GM12801 (cell line): ENCODE data around the gene INSR.

Source experiments
- CTCF ChIP-seq: IDR thresholded peaks from one replicate; pipeline ENCODE4 v1.5.1; 2011; ENCODE audit warnings: control low read depth; ENCODE audit not compliant: insufficient read length; ENCODE audit errors: extremely low read depth

INSR gene

GRCh38 chr19:7331446-7331845 lies 37.2 kb upstream of the INSR start:
- no peak for TF ChIP-seq CTCF

GRCh38 chr19:7328647-7329046 lies 34.4 kb upstream of the INSR start:
- no peak for TF ChIP-seq CTCF

GRCh38 chr19:7327802-7328201 lies 33.6 kb upstream of the INSR start:
- TF ChIP-seq CTCF: no peak

GRCh38 chr19:7326105-7326877 lies 32.1 kb upstream of the INSR start:
- no peak for TF ChIP-seq CTCF

GRCh38 chr19:7318176-7318575 lies 24.0 kb upstream of the INSR start:
- no peak for TF ChIP-seq CTCF

- TF ChIP-seq CTCF: no peak
Observed at GRCh38 chr19:7312816-7313215, 18.6 kb upstream of the INSR start.

GRCh38 chr19:7311911-7312310 lies 17.7 kb upstream of the INSR start:
- TF ChIP-seq CTCF: no peak
